ENCODE measurements around the gene RPIA. TPM values are rescaled to one million over a fixed set of nuclear protein-coding genes. Genes with fewer than 3 reads are reported as not detected.

RPIA gene
- total and polyA plus RNA-seq, 2 of the 13 experiments (the other 11 are each of a cell fraction or from before 2014, with no cell fraction given), result 13.3 to 23.9 TPM

GRCh38 chr2:88680916-88681315 lies 10.6 kb upstream of the RPIA start (continued):
- TF ChIP-seq EP300 (IDR thresholded peaks at IDR 0.05; ENCODE audit: low read depth in 2 of 2, low read length in 2 of 2) (peak in 1 of 2 experiments; percentile 28; a peak in 1 of 4 replicates), EP300 (CRISPR knock-in tag; IDR thresholded peaks at IDR 0.05; ENCODE audit: borderline replicate concordance) (no peak), ATF3 (CRISPR knock-in tag; IDR thresholded peaks at IDR 0.05) (no peak), ZNF331 (CRISPR knock-in tag; IDR thresholded peaks at IDR 0.05) (0 out of 2 replicates have a peak, but pooled peaks have one; percentile 34), TFE3 (CRISPR knock-in tag; IDR thresholded peaks at IDR 0.05) (peak; percentile 53), KAT8 (CRISPR knock-in tag; IDR thresholded peaks at IDR 0.05) (0 out of 2 replicates have a peak, but pooled peaks have one; percentile 3), JUNB (CRISPR knock-in tag; IDR thresholded peaks at IDR 0.05; ENCODE audit: borderline replicate concordance) (no peak), ZNF782 (CRISPR knock-in tag; IDR thresholded peaks at IDR 0.05; ENCODE audit: borderline replicate concordance) (no peak), ZFP91 (CRISPR knock-in tag; IDR thresholded peaks at IDR 0.05; ENCODE audit: borderline replicate concordance) (peak; percentile 57; the same call in 1 of the 2 replicates), GATAD2A (CRISPR knock-in tag; IDR thresholded peaks at IDR 0.05) (0 out of 2 replicates have a peak, but pooled peaks have one; percentile 34), ZSCAN12 (CRISPR knock-in tag; IDR thresholded peaks at IDR 0.05) (no peak), TBX2 (CRISPR knock-in tag; IDR thresholded peaks at IDR 0.05; ENCODE audit: borderline replicate concordance) (0 out of 2 replicates have a peak, but pooled peaks have one; percentile 31), ZFP82 (CRISPR knock-in tag; IDR thresholded peaks at IDR 0.05; ENCODE audit: borderline replicate concordance) (no peak), PRDM10 (CRISPR knock-in tag; IDR thresholded peaks at IDR 0.05; ENCODE audit: low read depth) (no peak), ZNF674 (CRISPR knock-in tag; IDR thresholded peaks at IDR 0.05; ENCODE audit: low read depth) (no peak), SOX5 (CRISPR knock-in tag; IDR thresholded peaks at IDR 0.05; ENCODE audit: borderline replicate concordance) (peak; percentile 16; the same call in 1 of the 2 replicates), KDM2A (CRISPR knock-in tag; IDR thresholded peaks at IDR 0.05; ENCODE audit: borderline replicate concordance, low read depth) (0 out of 2 replicates have a peak, but pooled peaks have one; percentile 16), PHF21A (CRISPR knock-in tag; IDR thresholded peaks at IDR 0.05) (0 out of 2 replicates have a peak, but pooled peaks have one; percentile 20), ZNF724P (CRISPR knock-in tag; IDR thresholded peaks at IDR 0.05; ENCODE audit: borderline replicate concordance) (no peak; the same call in 1 of the 2 replicates), BCL6 (CRISPR knock-in tag; IDR thresholded peaks at IDR 0.05) (peak; percentile 58; the same call in 1 of the 2 replicates), SATB2 (CRISPR knock-in tag; IDR thresholded peaks at IDR 0.05) (no peak), ZNF430 (CRISPR knock-in tag; IDR thresholded peaks at IDR 0.05) (no peak)

Data from HepG2 (cell line).